ENCODE data around the gene ERO1B. TPM values are rescaled to one million over a fixed set of nuclear protein-coding genes. Genes with fewer than 3 reads are reported as not detected.

Gene ERO1B
- total RNA-seq, 1 donor from 2014 or later, result 11.9 TPM

GRCh38 chr1:236214761-236215160, 67.0 kb downstream of the ERO1B start:
- no peaks in the 10 kb centered on the region for H3K36me3 ChIP-seq (ENCODE audit: control insufficient read depth, insufficient read depth, low read length)
- DNase-seq (ENCODE audit: low read depth), result no peak
- no peaks in the 10 kb centered on the region for H3K27me3 ChIP-seq (ENCODE audit: control insufficient read depth, insufficient read depth, low read length)
- no peak for TF ChIP-seq CTCF (IDR thresholded peaks at IDR 0.05; ENCODE audit: insufficient read depth, low read length, poor library complexity, severe bottlenecking)
- H3K4me3 ChIP-seq (ENCODE audit: low read depth, low read length), result no peak overlapping the region

- H3K4me3 ChIP-seq (ENCODE audit: low read depth, low read length), result no peak overlapping the region
- no peak for TF ChIP-seq CTCF (IDR thresholded peaks at IDR 0.05; ENCODE audit: insufficient read depth, low read length, poor library complexity, severe bottlenecking)
- DNase-seq (ENCODE audit: low read depth), result no peak
- H3K27me3 ChIP-seq (ENCODE audit: control insufficient read depth, insufficient read depth, low read length), result no peaks in the 10 kb centered on the region
- H3K36me3 ChIP-seq (ENCODE audit: control insufficient read depth, insufficient read depth, low read length), result no peaks in the 10 kb centered on the region
Observed at GRCh38 chr1:236213534-236213933, 68.2 kb downstream of the ERO1B start.

GRCh38 chr1:236211815-236212214, 69.9 kb downstream of the ERO1B start:
- H3K36me3 ChIP-seq (ENCODE audit: control insufficient read depth, insufficient read depth, low read length), result no peaks in the 10 kb centered on the region
- no peak for TF ChIP-seq CTCF (IDR thresholded peaks at IDR 0.05; ENCODE audit: insufficient read depth, low read length, poor library complexity, severe bottlenecking)
- no peak for DNase-seq (ENCODE audit: low read depth)
- no peaks in the 10 kb centered on the region for H3K27me3 ChIP-seq (ENCODE audit: control insufficient read depth, insufficient read depth, low read length)
- H3K4me3 ChIP-seq (ENCODE audit: low read depth, low read length), result no peak overlapping the region

- no peak for TF ChIP-seq CTCF (IDR thresholded peaks at IDR 0.05; ENCODE audit: insufficient read depth, low read length, poor library complexity, severe bottlenecking)
- DNase-seq (ENCODE audit: low read depth), result no peak
- H3K27me3 ChIP-seq (ENCODE audit: control insufficient read depth, insufficient read depth, low read length), result no peaks in the 10 kb centered on the region
- no peaks in the 10 kb centered on the region for H3K36me3 ChIP-seq (ENCODE audit: control insufficient read depth, insufficient read depth, low read length)
- H3K4me3 ChIP-seq (ENCODE audit: low read depth, low read length), result no peak overlapping the region
Observed at GRCh38 chr1:236209713-236210112, 72.0 kb downstream of the ERO1B start.

- H3K36me3 ChIP-seq (ENCODE audit: control insufficient read depth, insufficient read depth, low read length), result no peaks in the 10 kb centered on the region
- no peak overlapping the region for H3K4me3 ChIP-seq (ENCODE audit: low read depth, low read length)
- no peak for TF ChIP-seq CTCF (IDR thresholded peaks at IDR 0.05; ENCODE audit: insufficient read depth, low read length, poor library complexity, severe bottlenecking)
- no peak for DNase-seq (ENCODE audit: low read depth)
- no peaks in the 10 kb centered on the region for H3K27me3 ChIP-seq (ENCODE audit: control insufficient read depth, insufficient read depth, low read length)
Observed at GRCh38 chr1:236209185-236209584, 72.6 kb downstream of the ERO1B start.

GRCh38 chr1:236207569-236207968, 74.2 kb downstream of the ERO1B start:
- Histone ChIP-seq H3K27me3 (ENCODE audit: control insufficient read depth, insufficient read depth, low read length) (no peaks in the 10 kb centered on the region), H3K36me3 (ENCODE audit: control insufficient read depth, insufficient read depth, low read length) (no peaks in the 10 kb centered on the region), H3K4me3 (ENCODE audit: low read depth, low read length) (no peak overlapping the region)
- TF ChIP-seq CTCF (IDR thresholded peaks at IDR 0.05; ENCODE audit: insufficient read depth, low read length, poor library complexity, severe bottlenecking), result no peak
- DNase-seq (ENCODE audit: low read depth), result no peak
